Sigmoid colon (tissue), 7 donors: ENCODE measurements around the gene MFAP4. TPM values are rescaled to one million over a fixed set of nuclear protein-coding genes. Genes with fewer than 3 reads are reported as not detected.

Experiments used
- DNase-seq: peaks from one replicate; pipeline ENCODE4 v3.0.0-alpha.2; 2019
- H3K27ac ChIP-seq, 4 donors: fragments of 200-600 bp; sonication (generic); one replicate each; pipeline ENCODE4 v1.5.1; 2016 to 2019; ENCODE audit warnings: mild to moderate bottlenecking in 1 of 4
- H3K27me3 ChIP-seq, 3 donors: fragments of 200-600 bp; sonication (generic); one replicate each; pipeline ENCODE4 v1.5.1; 2019; ENCODE audit warnings: mild to moderate bottlenecking in 1 of 3
- H3K36me3 ChIP-seq, 4 donors: fragments of 200-600 bp; sonication (generic); one replicate each; pipeline ENCODE4 v1.5.1; 2016 to 2019
- H3K4me1 ChIP-seq, 4 donors: fragments of 200-600 bp; sonication (generic); one replicate each; pipeline ENCODE4 v1.5.1; 2017 to 2019
- H3K4me3 ChIP-seq, 4 donors: fragments of 200-600 bp; sonication (generic); one replicate each; pipeline ENCODE4 v1.5.1; 2017 to 2019; ENCODE audit warnings: mild to moderate bottlenecking in 2 of 4, moderate library complexity in 1 of 4
- H3K9me3 ChIP-seq, 4 donors: fragments of 200-600 bp in 3 of 4; sonication (generic) in 3 of 4; one replicate each; pipeline versions ENCODE4 v1.5.1 to v1.6.1; 2013 to 2019
- EP300 ChIP-seq, 4 donors: sonication (generic); formaldehyde crosslinking; IDR thresholded peaks; one replicate each; pipeline ENCODE4 v1.6.1; 2017; ENCODE audit warnings: antibody characterized with exemption in 4 of 4
- POLR2A ChIP-seq, 2 donors: fragments of 450-650 bp; IDR thresholded peaks; one replicate each; pipeline ENCODE4 v1.6.1; 2016; ENCODE audit warnings: antibody characterized with exemption in 2 of 2, mild to moderate bottlenecking in 2 of 2, moderate library complexity in 2 of 2
- POLR2AphosphoS5 ChIP-seq, 4 donors: sonication (generic); formaldehyde crosslinking; IDR thresholded peaks; one replicate each; pipeline ENCODE4 v1.6.1; 2017; ENCODE audit warnings: antibody characterized with exemption in 4 of 4
- WGBS, 2 donors: extraction: QIAGEN DNeasy Blood & Tissue Kit; methylation state at CpG; one replicate each; pipeline ENCODE4 v1.1.7; 2013; 5-methylcytosine and 5-hydroxymethylcytosine counted together
- intact Hi-C: fragments of 100-400 bp; cut with DNase I; formaldehyde crosslinking; loops from one replicate; pipeline ENCODE4 v1.15.1; 2023
- polyA plus RNA-seq, 3 donors: library from polyadenylated mRNA; stranded (reverse); fragments of 200-250 nt; gene quantifications; one replicate each; pipeline ENCODE4 v1.2.3, GENCODE V29; 2013
- total RNA-seq, 4 donors: library from RNA; depleted of rRNA; stranded (reverse); fragments of >200 nt; gene quantifications; one replicate each; pipeline ENCODE4 v1.1.0, GENCODE V29; 2016
- TF ChIP-seq, protein P1 (sequence below), 4 experiments: fragments of 450-650 bp in 3 of 4; fragments of 200-600 bp in 1 of 4; IDR thresholded peaks; one replicate each; pipeline ENCODE4 v1.5.1; 2016 to 2019; ENCODE audit warnings: antibody characterized with exemption in 4 of 4, mild to moderate bottlenecking in 3 of 4, moderate library complexity in 2 of 4
- donor health status: healthy with polysubstance abuse.
- donor health status: Bipolar disorder and iron deficiency.
- donor health status: healthy.

MFAP4 gene
- total and polyA plus RNA-seq, 7 donors, result 9.9 to 324 (median 189) TPM

DNA sequence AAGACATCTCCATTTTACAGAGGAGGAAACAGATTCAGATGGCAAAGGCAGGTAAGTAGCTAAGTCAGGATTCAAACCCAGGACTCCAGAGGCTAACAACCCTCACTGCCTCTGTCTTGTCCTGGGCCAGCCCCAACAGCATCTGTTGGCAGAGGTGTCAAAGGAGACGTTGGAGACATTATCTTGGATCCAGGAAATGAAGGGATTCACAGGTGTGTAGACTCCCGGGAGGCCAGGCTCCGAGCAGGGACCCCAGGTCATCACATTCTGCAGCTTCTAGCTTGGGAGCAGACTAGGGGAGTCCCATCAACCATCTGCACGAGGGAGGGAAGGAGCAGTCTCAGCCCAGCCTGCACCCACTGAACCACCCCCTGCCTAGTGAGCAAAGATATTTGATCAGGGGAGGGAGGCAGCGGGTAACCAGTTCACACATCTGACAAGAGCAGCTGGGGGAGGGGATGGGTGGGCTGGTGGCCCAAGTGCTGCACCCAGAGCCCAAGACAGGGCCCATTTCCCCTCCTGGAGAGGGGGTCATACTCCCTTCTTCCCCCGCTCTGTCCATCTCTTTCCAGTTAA is 23.4 kb downstream of the MFAP4 start:
- Histone ChIP-seq H3K27ac (peak overlapping the region in 2 of 4 donors; percentile 88 to 91), H3K36me3 (peaks cover 0 to 4% (median under 1%) of the 10 kb centered on the region in 4 donors), H3K27me3 (no peaks in the 10 kb centered on the region), H3K4me1 (peaks cover 0 to 20% (median 17%) of the 10 kb centered on the region in 4 donors), H3K9me3 (no peaks in the 10 kb centered on the region), H3K4me3 (no peak overlapping the region)
- no peak for TF ChIP-seq POLR2AphosphoS5 (IDR thresholded peaks at IDR 0.05)
- TF ChIP-seq, protein P1, sequence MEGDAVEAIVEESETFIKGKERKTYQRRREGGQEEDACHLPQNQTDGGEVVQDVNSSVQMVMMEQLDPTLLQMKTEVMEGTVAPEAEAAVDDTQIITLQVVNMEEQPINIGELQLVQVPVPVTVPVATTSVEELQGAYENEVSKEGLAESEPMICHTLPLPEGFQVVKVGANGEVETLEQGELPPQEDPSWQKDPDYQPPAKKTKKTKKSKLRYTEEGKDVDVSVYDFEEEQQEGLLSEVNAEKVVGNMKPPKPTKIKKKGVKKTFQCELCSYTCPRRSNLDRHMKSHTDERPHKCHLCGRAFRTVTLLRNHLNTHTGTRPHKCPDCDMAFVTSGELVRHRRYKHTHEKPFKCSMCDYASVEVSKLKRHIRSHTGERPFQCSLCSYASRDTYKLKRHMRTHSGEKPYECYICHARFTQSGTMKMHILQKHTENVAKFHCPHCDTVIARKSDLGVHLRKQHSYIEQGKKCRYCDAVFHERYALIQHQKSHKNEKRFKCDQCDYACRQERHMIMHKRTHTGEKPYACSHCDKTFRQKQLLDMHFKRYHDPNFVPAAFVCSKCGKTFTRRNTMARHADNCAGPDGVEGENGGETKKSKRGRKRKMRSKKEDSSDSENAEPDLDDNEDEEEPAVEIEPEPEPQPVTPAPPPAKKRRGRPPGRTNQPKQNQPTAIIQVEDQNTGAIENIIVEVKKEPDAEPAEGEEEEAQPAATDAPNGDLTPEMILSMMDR (IDR thresholded peaks at IDR 0.05), result no peak
- no peak for TF ChIP-seq POLR2A (IDR thresholded peaks at IDR 0.05)
- TF ChIP-seq EP300 (IDR thresholded peaks at IDR 0.05), result no peak
- peak; percentile 56 for DNase-seq
- intact Hi-C loops, result loop anchor here (1.0 to 5.0 kb wide), 5 partner anchors 49 to 399 kb away; partner anchors contain the start of genes ALDH3A2 and RNF112
- WGBS, 2 donors, result 44 to 69% methylated on average over 6 of the region's 6 CpGs

DNA sequence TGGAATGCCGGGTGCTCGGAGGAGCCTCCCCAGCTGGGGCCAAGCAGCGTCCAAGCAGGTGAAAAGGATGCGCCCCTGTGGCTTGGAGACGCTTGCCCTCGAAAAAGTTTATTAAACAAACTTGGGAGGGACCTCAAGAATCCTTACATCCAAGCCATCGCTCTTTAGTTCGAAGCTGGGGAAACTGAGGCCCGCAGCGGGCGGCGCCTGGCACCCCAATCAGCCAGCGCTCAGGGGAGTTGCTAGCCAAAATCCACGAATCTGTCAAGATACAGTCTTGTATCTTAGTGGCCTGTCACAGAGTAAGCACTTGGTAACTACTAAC is 23.9 kb downstream of the MFAP4 start:
- DNase-seq, result no peak
- intact Hi-C loops, result loop anchor here (1.0 to 5.0 kb wide), 5 partner anchors 49 to 399 kb away; partner anchors contain the start of genes ALDH3A2 and RNF112
- Histone ChIP-seq H3K9me3 (no peaks in the 10 kb centered on the region), H3K36me3 (peaks cover 0 to 7% (median 2%) of the 10 kb centered on the region in 4 donors), H3K27ac (peak overlapping the region; percentile 85 to 91 (median 88)), H3K4me1 (peaks cover 0 to 20% (median 17%) of the 10 kb centered on the region in 4 donors), H3K27me3 (no peaks in the 10 kb centered on the region), H3K4me3 (peak overlapping the region; percentile 65 to 83 (median 78))
- WGBS, 2 donors, result 25 to 31% methylated on average over 14 of the region's 14 CpGs
- TF ChIP-seq POLR2AphosphoS5 (IDR thresholded peaks at IDR 0.05) (no peak), POLR2A (IDR thresholded peaks at IDR 0.05) (no peak)

DNA sequence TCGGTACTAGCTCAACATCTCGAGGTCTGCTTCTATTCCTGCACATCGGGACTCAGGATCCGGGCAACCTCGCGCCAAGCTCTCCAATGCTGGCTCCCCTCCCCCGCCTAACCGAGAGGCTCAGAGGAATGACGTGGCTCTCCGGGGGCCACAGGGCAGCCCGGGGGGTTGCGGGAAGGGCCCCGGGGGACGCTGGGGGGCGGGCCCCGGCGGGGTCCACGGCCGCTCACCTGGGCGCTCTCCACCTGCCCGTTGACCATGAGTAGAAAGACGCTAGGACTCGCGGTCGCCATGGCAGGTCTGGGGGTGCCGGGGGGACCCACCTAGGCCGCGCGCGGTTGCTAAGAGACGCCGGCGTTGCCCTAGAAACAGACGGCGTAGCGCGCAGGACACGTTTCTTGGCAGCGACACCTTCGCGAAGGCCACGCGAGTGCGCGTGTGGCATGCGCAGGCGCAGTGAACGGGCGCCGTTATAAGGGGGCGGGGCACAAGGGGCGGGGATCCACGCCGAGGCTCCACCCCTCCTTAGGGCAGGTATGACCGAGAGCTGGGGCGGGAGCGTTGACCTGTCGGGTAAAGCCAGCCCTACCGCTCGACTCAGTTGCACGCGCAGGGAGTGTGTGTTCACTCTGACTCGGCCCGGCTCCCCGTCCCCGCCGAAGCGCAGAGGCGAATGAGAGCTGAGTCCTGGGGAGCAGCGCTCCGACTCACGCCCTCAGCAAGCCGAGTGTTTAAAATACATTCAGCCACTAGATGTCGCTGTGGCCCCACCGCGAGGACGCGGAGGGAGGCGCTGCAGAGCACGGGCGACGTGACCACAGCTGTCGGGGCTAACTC is 24.5 kb downstream of the MFAP4 start, which contains the start of gene B9D1:
B9D1 (minus strand) TSS at position 447 of the 837 bp plus-strand sequence; CDS start at position 293, 154 bp downstream.
- intact Hi-C loops, result loop anchor here (1.0 to 5.0 kb wide), 6 partner anchors 15 to 400 kb away; partner anchors contain the start of genes ALDH3A2 and RNF112
- 0% methylated on average over 83 of the region's 83 CpGs for WGBS, 2 donors
- no peaks in the 10 kb centered on the region for H3K27me3 ChIP-seq
- H3K4me3 ChIP-seq, result peak within 1 kb of the TSS; percentile 65 to 83 (median 78)
- H3K4me1 ChIP-seq, result peaks cover 0 to 20% (median 17%) of the 10 kb centered on the region in 4 donors
- DNase-seq, result peak; percentile 97
- TF ChIP-seq POLR2AphosphoS5 (IDR thresholded peaks at IDR 0.05) (peak; percentile 47 to 77 (median 70)), EP300 (IDR thresholded peaks at IDR 0.05) (peak in 2 of 4 donors; percentile 6 to 26), POLR2A (IDR thresholded peaks at IDR 0.05) (no peak)
- TF ChIP-seq, protein P1 (IDR thresholded peaks at IDR 0.05), result peak; percentile 97 to 100 (median 98)
- peak within 1 kb of the TSS; percentile 85 to 91 (median 88) for H3K27ac ChIP-seq
- no peaks in the 10 kb centered on the region for H3K9me3 ChIP-seq
- H3K36me3 ChIP-seq, result peaks cover 0 to 12% (median 2%) of the 10 kb centered on the region in 4 donors

DNA sequence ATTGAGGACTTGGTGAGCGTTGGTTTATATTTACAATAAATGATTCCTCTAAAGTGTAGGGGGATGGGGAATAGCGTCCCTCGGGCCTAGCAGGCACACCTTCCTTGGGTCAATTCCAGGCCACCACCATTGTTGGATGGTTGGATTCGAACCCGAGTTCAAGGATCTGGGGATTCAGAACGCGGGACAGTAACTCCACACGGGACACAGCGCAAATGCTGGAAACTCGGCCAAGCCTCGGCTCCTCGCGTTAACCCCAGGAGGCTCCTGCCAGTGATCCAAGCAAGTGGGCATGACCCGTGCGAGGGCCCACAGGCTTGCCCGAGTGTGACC is 25.1 kb downstream of the MFAP4 start:
- H3K27me3 ChIP-seq, result no peaks in the 10 kb centered on the region
- H3K27ac ChIP-seq, result peak overlapping the region; percentile 85 to 91 (median 88)
- TF ChIP-seq POLR2A (IDR thresholded peaks at IDR 0.05), result no peak
- no peak for TF ChIP-seq POLR2AphosphoS5 (IDR thresholded peaks at IDR 0.05)
- no peak for TF ChIP-seq EP300 (IDR thresholded peaks at IDR 0.05)
- TF ChIP-seq, protein P1 (IDR thresholded peaks at IDR 0.05), result no peak
- DNase-seq, result no peak
- peaks cover 0 to 18% (median 2%) of the 10 kb centered on the region in 4 donors for H3K36me3 ChIP-seq
- peaks cover 0 to 20% (median 17%) of the 10 kb centered on the region in 4 donors for H3K4me1 ChIP-seq
- H3K9me3 ChIP-seq, result no peaks in the 10 kb centered on the region
- intact Hi-C loops, result loop anchor here (1.0 to 5.0 kb wide), 5 partner anchors 15 to 400 kb away; partner anchors contain the start of genes ALDH3A2 and RNF112
- peak overlapping the region; percentile 65 to 83 (median 78) for H3K4me3 ChIP-seq
- WGBS, 2 donors, result 7 to 26% methylated on average over 16 of the region's 16 CpGs
